CD4-positive, alpha-beta T cell treated with Interleukin-15 for 4 hours (primary cell): ENCODE measurements around the gene WDR81.

ENCODE experiments used
- DNase-seq: peaks from one replicate; pipeline ENCODE4 v3.0.0-alpha.2; 2020; ENCODE audit warnings: low spot score

The WDR81 gene

DNA sequence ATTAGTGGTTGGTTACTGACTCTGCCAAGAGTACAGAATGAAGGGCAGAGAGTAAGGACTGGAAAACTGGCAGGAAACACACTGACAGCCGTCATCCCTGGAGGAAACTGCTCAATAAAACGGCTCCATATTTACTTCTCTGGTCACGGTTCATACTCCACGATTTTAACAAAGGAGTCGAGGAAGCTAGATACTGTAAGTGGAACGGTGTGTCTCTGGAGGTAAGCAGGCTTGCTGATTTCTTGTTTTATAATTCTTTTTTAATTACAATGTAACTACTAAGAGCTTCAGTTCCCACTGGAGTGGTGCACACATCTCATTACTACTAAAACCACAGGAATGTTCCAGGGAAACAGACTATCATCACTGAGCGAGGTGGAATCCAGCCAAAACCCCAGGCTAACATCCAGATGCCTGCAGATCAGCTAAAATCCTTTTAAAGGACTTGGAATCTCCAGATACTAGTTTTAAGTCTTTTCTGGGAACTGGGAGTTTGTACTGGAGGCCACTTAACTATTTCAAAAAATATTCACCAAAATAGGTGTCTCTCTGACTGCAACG is 55.1 kb downstream of the WDR81 start:
- no peak for DNase-seq

DNA sequence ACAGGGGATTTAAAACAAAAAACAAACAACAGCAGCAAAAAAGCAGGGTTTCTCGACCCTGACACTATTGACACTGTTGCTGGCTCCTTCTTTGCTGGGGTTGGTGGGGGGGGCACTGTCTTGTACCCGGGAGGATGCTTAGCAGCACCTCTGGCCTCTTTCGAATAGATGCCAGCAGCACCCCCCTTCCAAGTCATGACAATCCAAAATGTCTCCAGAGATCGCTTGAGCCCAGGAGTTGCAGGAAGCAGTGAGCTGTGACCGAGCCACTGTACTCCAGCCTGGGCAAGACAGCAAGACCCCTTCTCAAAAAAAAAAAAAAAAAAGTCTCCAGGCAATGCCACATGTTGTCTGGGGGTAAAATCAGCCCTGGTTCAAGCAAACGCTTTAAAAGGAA is 57.7 kb downstream of the WDR81 start:
- DNase-seq, result no peak

DNA sequence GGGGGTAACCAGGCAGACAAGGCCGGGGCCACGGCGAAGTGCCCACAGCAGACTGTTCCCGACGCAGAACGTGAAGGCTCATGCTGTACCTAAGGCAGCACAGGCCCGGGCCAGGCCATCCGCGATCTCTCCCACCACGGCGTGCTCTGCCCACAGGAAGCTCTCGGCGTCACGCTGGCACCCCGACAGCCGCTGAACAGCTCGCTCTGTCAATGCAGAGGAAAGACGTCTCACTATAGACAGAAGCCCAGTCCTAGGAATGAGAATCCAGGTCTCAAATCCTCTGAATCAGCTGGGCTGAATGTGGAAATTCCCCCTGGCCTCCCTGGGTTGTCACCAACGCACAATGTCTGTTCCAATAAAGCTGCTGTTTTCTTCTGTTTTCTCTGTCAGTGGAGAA is 58.8 kb downstream of the WDR81 start:
- DNase-seq, result no peak

DNA sequence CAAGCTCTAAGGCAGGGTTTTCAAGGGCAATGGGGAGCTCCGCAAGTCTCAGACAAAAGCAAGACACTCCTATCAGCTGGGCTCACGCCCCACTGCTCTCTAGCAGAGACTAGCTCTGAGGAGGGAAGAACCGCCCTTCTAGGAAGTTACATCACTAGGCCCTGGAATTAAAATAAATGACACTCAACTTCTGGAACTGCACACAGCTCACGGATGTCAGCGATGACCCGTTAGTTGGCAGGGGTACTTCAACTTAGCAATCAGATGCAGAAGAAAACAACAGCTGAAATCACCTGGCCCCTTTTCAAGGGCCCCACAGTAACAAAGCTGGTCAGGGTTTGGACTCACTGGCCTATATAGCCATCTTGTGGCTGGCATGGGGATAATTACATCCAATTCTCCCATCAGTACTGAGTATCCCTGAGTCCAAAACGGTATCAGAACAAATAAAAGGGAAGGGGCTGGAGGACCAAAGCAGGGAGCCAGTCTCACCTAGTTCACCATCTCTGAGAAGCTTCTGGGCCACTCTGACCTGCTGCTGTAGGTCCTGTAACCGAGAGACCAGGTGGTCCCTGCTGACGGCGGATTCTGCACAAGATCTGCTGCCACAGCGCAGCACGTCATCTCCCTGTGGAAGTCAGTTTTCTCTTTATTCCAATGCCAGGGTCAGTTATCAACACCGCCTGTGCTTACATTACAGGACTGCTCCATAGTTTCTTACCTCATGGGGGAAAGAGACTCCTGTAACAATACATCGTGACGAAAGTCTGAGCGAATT is 59.5 kb downstream of the WDR81 start:
- DNase-seq, result peak; percentile 13

DNA sequence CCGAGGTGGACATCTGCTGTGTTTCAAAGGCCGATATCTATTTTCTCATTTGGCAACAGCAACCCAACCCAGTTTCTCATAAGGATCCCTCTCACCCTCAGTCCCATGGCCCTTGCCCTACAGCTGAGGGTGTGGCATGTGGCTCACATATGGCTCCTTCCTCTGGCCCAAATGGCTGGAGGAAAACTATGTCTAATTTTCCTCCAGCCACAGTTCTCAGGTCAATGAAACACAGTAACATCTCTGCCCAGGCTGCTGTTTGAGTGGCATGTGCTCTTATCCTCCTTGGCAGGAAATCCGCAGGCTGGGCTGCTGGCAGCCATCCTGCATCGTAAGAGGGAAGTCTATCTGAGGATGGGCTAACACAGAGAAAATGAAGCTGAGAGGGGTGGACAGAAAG is 61.4 kb downstream of the WDR81 start:
- no peak for DNase-seq

DNA sequence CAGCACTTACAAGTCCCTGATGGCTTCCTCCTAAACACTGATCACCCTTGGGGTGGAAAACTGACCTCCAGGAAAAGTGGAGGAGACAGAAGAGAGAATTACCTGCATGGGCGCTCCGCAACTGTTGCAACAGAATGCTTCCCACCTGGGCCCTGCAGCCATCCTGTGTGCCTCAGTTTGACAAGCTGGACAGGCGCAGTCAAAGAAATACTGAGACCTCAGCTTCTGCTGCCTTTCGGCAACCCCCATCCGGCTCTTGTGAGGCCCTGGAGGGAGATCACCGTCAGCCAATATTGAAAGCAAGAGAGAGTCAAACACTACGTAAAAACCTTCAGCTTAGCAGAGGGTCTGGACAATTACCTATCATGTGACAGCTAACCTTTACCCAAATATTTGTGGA is 62.2 kb downstream of the WDR81 start:
- DNase-seq, result no peak

DNA sequence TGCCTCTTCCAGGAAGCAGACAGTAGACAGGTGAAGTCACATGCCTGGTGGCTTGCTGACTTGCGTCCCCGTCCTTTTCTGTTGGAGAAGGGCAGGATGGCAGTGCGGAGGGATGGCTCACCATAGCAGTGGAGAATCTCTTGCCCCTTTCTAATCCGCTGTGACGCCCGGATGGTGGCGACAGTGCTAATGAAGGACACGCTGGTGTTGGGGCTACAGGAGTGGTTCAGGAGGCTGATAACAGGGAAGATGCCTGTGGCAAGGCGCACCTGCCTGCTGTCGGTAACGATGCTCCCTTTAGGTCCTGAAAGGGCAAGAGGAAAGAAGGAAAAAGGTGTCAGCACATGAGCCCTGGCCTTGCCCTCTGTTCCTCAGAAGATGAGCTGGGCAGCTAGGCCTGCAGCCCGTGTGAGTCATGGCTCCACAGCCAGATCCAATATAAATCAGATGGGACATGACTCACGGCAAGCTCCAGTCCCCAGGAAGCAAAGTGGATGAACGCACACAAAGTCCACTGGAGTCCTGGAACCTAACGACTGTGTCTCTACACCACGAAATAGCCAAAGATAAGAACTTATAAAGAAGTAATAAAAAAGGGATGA is 62.9 kb downstream of the WDR81 start:
- DNase-seq, result no peak
